Mucosa of rectum (tissue), 2 donors: ENCODE data around the gene CSNK2A2.

Experiments
- H3K27ac ChIP-seq, 2 donors: one replicate each; pipeline ENCODE4 v1.7.0; 2013; ENCODE audit warnings: inconsistent platforms in 2 of 2, low read depth in 2 of 2, low read length in 2 of 2
- H3K27me3 ChIP-seq, 2 donors: one replicate each; pipeline ENCODE4 v1.7.0; 2013; ENCODE audit warnings: low read length in 2 of 2; ENCODE audit not compliant: control insufficient read depth in 2 of 2, insufficient read depth in 2 of 2
- H3K36me3 ChIP-seq, 2 donors: one replicate each; pipeline ENCODE4 v1.7.0; 2013; ENCODE audit warnings: low read length in 2 of 2; ENCODE audit not compliant: control insufficient read depth in 2 of 2, insufficient read depth in 2 of 2
- H3K4me1 ChIP-seq, 2 donors: one replicate each; pipeline ENCODE4 v1.7.0; 2013; ENCODE audit warnings: low read length in 2 of 2, mild to moderate bottlenecking in 1 of 2; ENCODE audit not compliant: control insufficient read depth in 2 of 2, insufficient read depth in 2 of 2
- H3K4me3 ChIP-seq, 2 donors: one replicate each; pipeline ENCODE4 v1.7.0; 2013; ENCODE audit warnings: low read length in 2 of 2
- H3K9ac ChIP-seq, 2 donors: one replicate each; pipeline ENCODE4 v1.7.0; 2013; ENCODE audit warnings: low read length in 2 of 2, low read depth in 1 of 2, mild to moderate bottlenecking in 1 of 2
- H3K9me3 ChIP-seq, 2 donors: one replicate each; pipeline ENCODE4 v1.7.0; 2013; ENCODE audit warnings: low read length in 2 of 2; ENCODE audit not compliant: control insufficient read depth in 2 of 2
- donor health status: healthy.
- donor health status: Normal muscosa, but diverticular disease.

CSNK2A2 gene

GRCh38 chr16:58222532-58223316, 24.8 kb upstream of the CSNK2A2 start:
- no peaks in the 10 kb centered on the region for H3K36me3 ChIP-seq

GRCh38 chr16:58219432-58219831, 21.5 kb upstream of the CSNK2A2 start:
- Histone ChIP-seq H3K9me3 (peaks cover 0 to 8% of the 10 kb centered on the region in 2 donors), H3K4me3 (no peak overlapping the region), H3K36me3 (no peaks in the 10 kb centered on the region), H3K27me3 (no peaks in the 10 kb centered on the region), H3K9ac (no peak overlapping the region), H3K4me1 (no peaks in the 10 kb centered on the region), H3K27ac (no peak overlapping the region)

More at GRCh38 chr16:58222532-58223316, 24.8 kb upstream of the CSNK2A2 start:
- Histone ChIP-seq H3K27ac (no peak overlapping the region), H3K9me3 (no peaks in the 10 kb centered on the region), H3K9ac (no peak overlapping the region), H3K4me3 (no peak overlapping the region), H3K27me3 (no peaks in the 10 kb centered on the region), H3K4me1 (no peaks in the 10 kb centered on the region)

- Histone ChIP-seq H3K27ac (no peak overlapping the region), H3K9ac (no peak overlapping the region), H3K27me3 (no peaks in the 10 kb centered on the region), H3K4me3 (no peak overlapping the region), H3K9me3 (peaks cover 0 to 8% of the 10 kb centered on the region in 2 donors), H3K36me3 (no peaks in the 10 kb centered on the region), H3K4me1 (no peaks in the 10 kb centered on the region)
Observed at GRCh38 chr16:58218786-58219185, 20.9 kb upstream of the CSNK2A2 start.

- H3K27ac ChIP-seq: no peak overlapping the region
- H3K4me3 ChIP-seq: no peak overlapping the region
- no peaks in the 10 kb centered on the region for H3K36me3 ChIP-seq
- no peak overlapping the region for H3K9ac ChIP-seq
- peaks cover 0 to 8% of the 10 kb centered on the region in 2 donors for H3K9me3 ChIP-seq
- no peaks in the 10 kb centered on the region for H3K27me3 ChIP-seq
- no peaks in the 10 kb centered on the region for H3K4me1 ChIP-seq
Observed at GRCh38 chr16:58217311-58217925, 19.5 kb upstream of the CSNK2A2 start.

GRCh38 chr16:58212824-58213655, 15.1 kb upstream of the CSNK2A2 start:
- Histone ChIP-seq H3K4me3 (no peak overlapping the region), H3K9me3 (peaks cover 0 to 8% of the 10 kb centered on the region in 2 donors), H3K27me3 (peaks cover 0 to 4% of the 10 kb centered on the region in 2 donors), H3K9ac (no peak overlapping the region), H3K36me3 (no peaks in the 10 kb centered on the region), H3K4me1 (no peaks in the 10 kb centered on the region), H3K27ac (no peak overlapping the region)

GRCh38 chr16:58211846-58212245, 13.9 kb upstream of the CSNK2A2 start:
- Histone ChIP-seq H3K9ac (no peak overlapping the region), H3K36me3 (no peaks in the 10 kb centered on the region), H3K27me3 (peaks cover 0 to 8% of the 10 kb centered on the region in 2 donors), H3K4me1 (no peaks in the 10 kb centered on the region), H3K27ac (no peak overlapping the region), H3K9me3 (peaks cover 0 to under 1% of the 10 kb centered on the region in 2 donors), H3K4me3 (no peak overlapping the region)

GRCh38 chr16:58211245-58211644, 13.3 kb upstream of the CSNK2A2 start:
- H3K4me1 ChIP-seq: no peaks in the 10 kb centered on the region
- no peaks in the 10 kb centered on the region for H3K36me3 ChIP-seq
- no peak overlapping the region for H3K4me3 ChIP-seq
- no peaks in the 10 kb centered on the region for H3K9me3 ChIP-seq
- H3K27me3 ChIP-seq: peaks cover 0 to 8% of the 10 kb centered on the region in 2 donors
- H3K9ac ChIP-seq: no peak overlapping the region
- H3K27ac ChIP-seq: no peak overlapping the region

GRCh38 chr16:58205276-58206036, 7.5 kb upstream of the CSNK2A2 start:
- H3K27ac ChIP-seq: no peak overlapping the region
- H3K27me3 ChIP-seq: peaks cover 0 to 6% of the 10 kb centered on the region in 2 donors
- no peaks in the 10 kb centered on the region for H3K4me1 ChIP-seq
- H3K36me3 ChIP-seq: no peaks in the 10 kb centered on the region
- H3K4me3 ChIP-seq: no peak overlapping the region
- no peak overlapping the region for H3K9ac ChIP-seq
- H3K9me3 ChIP-seq: no peaks in the 10 kb centered on the region

GRCh38 chr16:58201163-58201562, 3.3 kb upstream of the CSNK2A2 start:
- no peak overlapping the region for H3K4me3 ChIP-seq
- H3K4me1 ChIP-seq: peaks cover 10 to 12% of the 10 kb centered on the region in 2 donors
- H3K27ac ChIP-seq: no peak overlapping the region
- H3K36me3 ChIP-seq: peaks cover 0 to 2% of the 10 kb centered on the region in 2 donors
- H3K9me3 ChIP-seq: no peaks in the 10 kb centered on the region
- H3K27me3 ChIP-seq: peaks cover 0 to 2% of the 10 kb centered on the region in 2 donors
- no peak overlapping the region for H3K9ac ChIP-seq
